Measurements from ENCODE around the gene CTNNB1. TPM values are rescaled to one million over a fixed set of nuclear protein-coding genes. Genes with fewer than 3 reads are reported as not detected.

The CTNNB1 gene
- total and polyA plus RNA-seq, 8 donors = 65.7 to 658 (median 203) TPM

DNA sequence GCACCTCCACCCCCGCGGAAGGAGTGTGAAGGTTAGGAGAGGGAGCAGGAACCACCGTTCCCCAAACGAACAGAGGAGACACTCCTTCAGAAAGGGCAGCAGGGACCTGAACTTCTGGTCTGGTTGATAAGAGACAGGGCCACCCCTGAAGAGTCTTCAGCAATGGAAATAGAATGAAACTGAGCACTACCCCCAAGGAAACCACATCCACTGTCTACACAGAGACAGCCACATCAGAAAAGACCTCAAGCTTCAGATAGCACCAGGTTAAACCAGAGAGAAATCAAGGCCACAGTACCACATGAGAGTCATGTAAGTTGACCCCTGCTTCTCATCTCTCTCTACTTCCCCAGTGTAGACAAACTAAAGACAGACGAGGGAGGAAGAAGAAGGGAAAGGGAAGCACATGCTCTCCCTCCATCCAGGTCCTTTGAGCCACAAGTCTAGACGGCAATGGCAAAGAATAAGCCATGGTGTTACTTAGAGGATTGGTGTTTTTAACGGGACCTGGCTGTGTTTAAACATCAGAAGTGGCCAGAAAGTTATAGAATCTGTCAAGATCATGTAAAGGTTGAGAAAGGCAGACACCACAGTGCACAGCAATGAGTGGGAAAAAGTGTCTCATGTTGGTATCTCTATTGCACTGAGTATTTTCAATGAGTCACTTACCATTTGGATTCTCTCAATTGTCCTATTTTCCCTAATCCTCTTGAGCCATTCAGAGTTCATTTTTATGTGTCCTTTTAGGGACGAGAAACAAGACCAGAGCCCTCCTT lies 31.4 kb upstream of the CTNNB1 start:
- 75 to 78% (median 77%) methylated on average over 8 of the region's 8 CpGs for WGBS, 5 donors
- Histone ChIP-seq H3K36me3 (no peaks in the 10 kb centered on the region), H3K27me3 (no peaks in the 10 kb centered on the region), H3K4me1 (peaks cover 0 to 4% (median 0%) of the 10 kb centered on the region in 4 donors), H3K9me3 (no peaks in the 10 kb centered on the region), H3K27ac (no peak overlapping the region), H3K4me3 (no peak overlapping the region)
- intact Hi-C loops (cut with DNase I; ENCODE audit: low total_unique reads) = no loop called here
- no peak for DNase-seq
- no peak for TF ChIP-seq CTCF (IDR thresholded peaks at IDR 0.05)
- TF ChIP-seq EP300 (IDR thresholded peaks at IDR 0.05) = no peak

DNA sequence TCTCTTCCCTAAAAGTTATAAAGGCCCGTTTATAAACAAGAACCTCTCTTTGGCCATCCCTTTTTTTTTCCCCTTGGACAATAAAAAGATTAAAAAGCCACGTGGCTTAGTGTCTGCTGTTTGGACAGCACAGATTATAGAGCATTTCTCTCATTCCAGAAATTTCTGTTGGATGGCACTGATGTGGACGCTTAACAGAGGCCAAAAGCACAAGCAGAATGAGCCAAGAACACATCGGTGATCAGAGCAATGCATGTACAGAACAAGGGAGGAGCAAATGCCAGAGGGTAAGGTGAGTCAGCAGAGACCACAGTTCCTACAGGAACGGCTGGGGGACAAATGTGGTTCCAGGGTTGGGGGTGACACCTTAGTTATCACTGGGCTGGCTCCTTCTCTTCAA lies 30.3 kb upstream of the CTNNB1 start:
- Histone ChIP-seq H3K27ac (no peak overlapping the region), H3K27me3 (no peaks in the 10 kb centered on the region), H3K4me3 (no peak overlapping the region), H3K4me1 (no peaks in the 10 kb centered on the region), H3K36me3 (no peaks in the 10 kb centered on the region), H3K9me3 (no peaks in the 10 kb centered on the region)
- WGBS, 5 donors = 51 to 71% (median 61%) methylated on average over 5 of the region's 5 CpGs
- no peak for TF ChIP-seq POLR2A (IDR thresholded peaks at IDR 0.05)
- no peak for TF ChIP-seq CTCF (IDR thresholded peaks at IDR 0.05)
- no peak for TF ChIP-seq EP300 (IDR thresholded peaks at IDR 0.05)
- TF ChIP-seq POLR2AphosphoS5 (IDR thresholded peaks at IDR 0.05) = no peak
- intact Hi-C loops (cut with DNase I; ENCODE audit: low total_unique reads) = no loop called here
- no peak for DNase-seq

DNA sequence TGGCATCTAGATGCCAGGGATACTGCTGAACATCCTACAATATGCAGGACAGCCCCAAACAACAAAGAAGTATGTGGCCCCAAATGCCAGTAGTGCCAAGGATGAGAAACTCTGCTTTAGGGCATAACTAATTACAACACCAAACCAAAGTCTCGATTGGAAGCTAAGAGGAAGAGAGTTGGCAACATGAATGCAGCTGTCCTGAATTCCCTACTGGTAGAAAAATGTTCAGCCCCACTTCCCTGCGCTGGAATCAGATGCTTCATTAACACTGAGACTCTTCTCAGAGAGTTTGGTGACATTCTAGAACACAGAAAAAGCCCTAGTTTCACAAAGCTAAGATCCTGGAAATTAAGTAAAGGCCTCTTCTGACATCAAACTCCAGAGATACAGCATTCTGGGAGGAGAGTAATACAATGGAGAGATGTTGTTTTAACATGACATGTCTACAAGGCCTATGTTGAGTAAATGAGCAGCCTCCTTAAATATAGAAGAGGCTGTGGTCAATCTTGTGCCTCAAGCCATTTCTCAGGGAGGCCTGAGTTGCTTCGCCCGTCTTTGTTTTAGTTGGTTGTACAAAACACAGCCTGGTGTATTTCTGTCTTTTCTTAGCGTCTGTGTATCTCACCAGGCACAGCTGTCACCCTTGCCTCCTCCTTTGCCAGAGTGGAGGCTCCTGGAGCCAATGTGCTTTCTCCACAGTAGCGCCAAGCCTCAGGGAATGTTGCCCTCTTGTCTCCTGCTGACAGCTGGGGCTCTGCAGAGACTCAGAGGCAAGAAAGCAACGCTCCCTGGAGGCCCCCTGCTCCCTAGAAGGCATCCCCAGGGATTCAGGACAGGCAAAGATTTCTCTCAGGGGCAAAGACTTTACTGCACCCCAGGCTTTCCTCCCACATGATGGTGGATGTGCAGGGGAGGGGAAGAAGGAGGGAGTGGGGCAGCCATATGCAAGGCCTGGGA lies 25.1 kb upstream of the CTNNB1 start:
- Histone ChIP-seq H3K9me3 (no peaks in the 10 kb centered on the region), H3K4me3 (no peak overlapping the region), H3K27me3 (no peaks in the 10 kb centered on the region), H3K27ac (no peak overlapping the region), H3K4me1 (peaks cover 0 to 9% (median 2%) of the 10 kb centered on the region in 4 donors), H3K36me3 (no peaks in the 10 kb centered on the region)
- 77 to 87% (median 83%) methylated on average over 7 of the region's 7 CpGs for WGBS, 5 donors
- no peak for TF ChIP-seq POLR2AphosphoS5 (IDR thresholded peaks at IDR 0.05)
- no peak for TF ChIP-seq POLR2A (IDR thresholded peaks at IDR 0.05)
- TF ChIP-seq CTCF (IDR thresholded peaks at IDR 0.05) = no peak
- no peak for TF ChIP-seq EP300 (IDR thresholded peaks at IDR 0.05)
- intact Hi-C loops (cut with DNase I; ENCODE audit: low total_unique reads) = no loop called here
- peak in 1 of 2 donors; percentile 36 for DNase-seq

- DNase-seq = no peak
- no peak overlapping the region for H3K27ac ChIP-seq
- no peak for TF ChIP-seq POLR2AphosphoS5 (IDR thresholded peaks at IDR 0.05)
- TF ChIP-seq POLR2A (IDR thresholded peaks at IDR 0.05) = no peak
- no peak for TF ChIP-seq EP300 (IDR thresholded peaks at IDR 0.05)
- no peak for TF ChIP-seq CTCF (IDR thresholded peaks at IDR 0.05)
- intact Hi-C loops (cut with DNase I; ENCODE audit: low total_unique reads) = no loop called here
- no peaks in the 10 kb centered on the region for H3K27me3 ChIP-seq
- no peak overlapping the region for H3K4me3 ChIP-seq
- H3K36me3 ChIP-seq = no peaks in the 10 kb centered on the region
- WGBS, 5 donors = 67 to 100% (median 78%) methylated on average over 1 of the region's 1 CpG
- H3K9me3 ChIP-seq = no peaks in the 10 kb centered on the region
- H3K4me1 ChIP-seq = peaks cover 0 to 9% (median 2%) of the 10 kb centered on the region in 4 donors
Measured at GRCh38 chr3:41175365-41175764, 23.9 kb upstream of the CTNNB1 start.
